ENCODE results near the gene PID1. TPM values are rescaled to one million over a fixed set of nuclear protein-coding genes. Genes with fewer than 3 reads are reported as not detected.

Gene PID1
- total RNA-seq, 2 experiments from 2014 or later, result not detected

- H3K79me2 ChIP-seq (ENCODE audit: insufficient read depth, low read depth, low read length), result no peaks in the 10 kb centered on the region
- no peak overlapping the region for H3K27ac ChIP-seq (ENCODE audit: low read depth, low read length, poor library complexity, severe bottlenecking)
- H3K9me3 ChIP-seq (ENCODE audit: low read length), result no peaks in the 10 kb centered on the region
- DNase-seq (ENCODE audit: low spot score), result no peak
- no peaks in the 10 kb centered on the region for H3K4me1 ChIP-seq (ENCODE audit: insufficient read depth, low read length, poor library complexity, severe bottlenecking)
- H3K4me3 ChIP-seq (ENCODE audit: low read depth, low read length, poor library complexity, severe bottlenecking), result no peak overlapping the region
- no peaks in the 10 kb centered on the region for H3K9me2 ChIP-seq (ENCODE audit: insufficient read depth, low read length)
- TF ChIP-seq EZH2phosphoT487 (IDR thresholded peaks at IDR 0.05; ENCODE audit: borderline replicate concordance, low read depth, low read length) (no peak), CTCF (conservative IDR thresholded peaks at IDR 0.05; ENCODE audit: low read length) (no peak)
- ChIA-PET POLR2A (no interaction called here), CTCF (ENCODE audit: unreplicated experiment) (no interaction called here)
- H2AFZ ChIP-seq (ENCODE audit: low read length), result no peak overlapping the region
- no peaks in the 10 kb centered on the region for H3K36me3 ChIP-seq (ENCODE audit: insufficient read depth, low read length)
- no peak overlapping the region for H3K4me2 ChIP-seq (ENCODE audit: low read length)
- intact Hi-C loops (cut with micrococcal nuclease; ENCODE audit: unreplicated experiment), result no loop called here
- H4K20me1 ChIP-seq (ENCODE audit: insufficient read depth, low read length), result no peaks in the 10 kb centered on the region
- no TSS peak for BruUV-seq (replicated peaks)
These were observed 197.2 kb downstream of the PID1 start for GRCh38 chr2:229073935-229074334.

- H3K9me3 ChIP-seq (ENCODE audit: low read length), result no peaks in the 10 kb centered on the region
- no peak overlapping the region for H3K4me2 ChIP-seq (ENCODE audit: low read length)
- H4K20me1 ChIP-seq (ENCODE audit: insufficient read depth, low read length), result no peaks in the 10 kb centered on the region
- DNase-seq (ENCODE audit: low spot score), result no peak
- TF ChIP-seq EZH2phosphoT487 (IDR thresholded peaks at IDR 0.05; ENCODE audit: borderline replicate concordance, low read depth, low read length), result no peak
- no peak for TF ChIP-seq CTCF (conservative IDR thresholded peaks at IDR 0.05; ENCODE audit: low read length)
- H3K4me1 ChIP-seq (ENCODE audit: insufficient read depth, low read length, poor library complexity, severe bottlenecking), result no peaks in the 10 kb centered on the region
- CTCF ChIA-PET (ENCODE audit: unreplicated experiment), result no interaction called here
- BruUV-seq (replicated peaks), result no TSS peak
- H3K79me2 ChIP-seq (ENCODE audit: insufficient read depth, low read depth, low read length), result no peaks in the 10 kb centered on the region
- no peaks in the 10 kb centered on the region for H3K9me2 ChIP-seq (ENCODE audit: insufficient read depth, low read length)
- H3K27ac ChIP-seq (ENCODE audit: low read depth, low read length, poor library complexity, severe bottlenecking), result no peak overlapping the region
- H3K36me3 ChIP-seq (ENCODE audit: insufficient read depth, low read length), result no peaks in the 10 kb centered on the region
- POLR2A ChIA-PET, result interaction anchor here (0.6 to 0.7 kb wide), 2 partner anchors 83 to 911 kb away, joined by 3 read pairs; no protein-coding TSS in a partner anchor
- H3K4me3 ChIP-seq (ENCODE audit: low read depth, low read length, poor library complexity, severe bottlenecking), result no peak overlapping the region
- intact Hi-C loops (cut with micrococcal nuclease; ENCODE audit: unreplicated experiment), result no loop called here
- H2AFZ ChIP-seq (ENCODE audit: low read length), result no peak overlapping the region
These were observed 199.7 kb downstream of the PID1 start for GRCh38 chr2:229071292-229071976.

- no peaks in the 10 kb centered on the region for H3K4me1 ChIP-seq (ENCODE audit: insufficient read depth, low read length, poor library complexity, severe bottlenecking)
- H4K20me1 ChIP-seq (ENCODE audit: insufficient read depth, low read length), result no peaks in the 10 kb centered on the region
- no TSS peak for BruUV-seq (replicated peaks)
- H3K36me3 ChIP-seq (ENCODE audit: insufficient read depth, low read length), result no peaks in the 10 kb centered on the region
- POLR2A ChIA-PET, result no interaction called here
- TF ChIP-seq EZH2phosphoT487 (IDR thresholded peaks at IDR 0.05; ENCODE audit: borderline replicate concordance, low read depth, low read length) (no peak), CTCF (conservative IDR thresholded peaks at IDR 0.05; ENCODE audit: low read length) (no peak)
- no peak overlapping the region for H3K4me2 ChIP-seq (ENCODE audit: low read length)
- H3K27ac ChIP-seq (ENCODE audit: low read depth, low read length, poor library complexity, severe bottlenecking), result no peak overlapping the region
- H3K9me2 ChIP-seq (ENCODE audit: insufficient read depth, low read length), result no peaks in the 10 kb centered on the region
- DNase-seq (ENCODE audit: low spot score), result no peak
- CTCF ChIA-PET (ENCODE audit: unreplicated experiment), result no interaction called here
- H3K4me3 ChIP-seq (ENCODE audit: low read depth, low read length, poor library complexity, severe bottlenecking), result no peak overlapping the region
- no peaks in the 10 kb centered on the region for H3K79me2 ChIP-seq (ENCODE audit: insufficient read depth, low read depth, low read length)
- H2AFZ ChIP-seq (ENCODE audit: low read length), result no peak overlapping the region
- intact Hi-C loops (cut with micrococcal nuclease; ENCODE audit: unreplicated experiment), result no loop called here
- no peaks in the 10 kb centered on the region for H3K9me3 ChIP-seq (ENCODE audit: low read length)
These were observed 204.9 kb downstream of the PID1 start for GRCh38 chr2:229066121-229066715.

Measured in OCI-LY7 (cell line).